Hepatocyte (in vitro differentiated cells): ENCODE measurements around the gene NSUN4. TPM values are rescaled to one million over a fixed set of nuclear protein-coding genes. Genes with fewer than 3 reads are reported as not detected.

Source experiments
- DNase-seq: peaks from one replicate; pipeline ENCODE4 v3.0.0-alpha.2; 2016; ENCODE audit warnings: low spot score
- H2AFZ ChIP-seq: fragments of 200-600 bp; sonication (generic); 2 replicates; pipeline ENCODE4 v1.6.0; 2016; ENCODE audit warnings: antibody characterized with exemption, mild to moderate bottlenecking
- H3K27ac ChIP-seq: fragments of 200-600 bp; sonication (generic); 2 replicates; pipeline ENCODE4 v1.5.1; 2016; ENCODE audit warnings: mild to moderate bottlenecking
- H3K27me3 ChIP-seq: fragments of 200-600 bp; sonication (generic); 2 replicates; pipeline ENCODE4 v1.6.1; 2016
- H3K36me3 ChIP-seq: fragments of 200-600 bp; sonication (generic); replicated peaks from 2 replicates; pipeline ENCODE4 v1.5.1; 2016; ENCODE audit warnings: low read depth; ENCODE audit not compliant: insufficient read depth
- H3K4me1 ChIP-seq: fragments of 200-600 bp; sonication (generic); 2 replicates; pipeline ENCODE4 v1.5.1; 2016; ENCODE audit warnings: mild to moderate bottlenecking, moderate library complexity; ENCODE audit not compliant: insufficient read depth
- H3K4me2 ChIP-seq: fragments of 200-600 bp; sonication (generic); 2 replicates; pipeline ENCODE4 v1.6.0; 2016
- H3K4me3 ChIP-seq: fragments of 200-600 bp; sonication (generic); 2 replicates; pipeline ENCODE4 v1.5.1; 2016; ENCODE audit warnings: mild to moderate bottlenecking
- H3K79me2 ChIP-seq: fragments of 200-600 bp; sonication (generic); 2 replicates; pipeline ENCODE4 v1.6.0; 2017; ENCODE audit warnings: mild to moderate bottlenecking
- H3K9me2 ChIP-seq: fragments of 200-600 bp; sonication (generic); replicated peaks from 2 replicates; pipeline ENCODE4 v1.6.0; 2017; ENCODE audit warnings: mild to moderate bottlenecking; ENCODE audit not compliant: insufficient read depth
- H3K9me3 ChIP-seq: fragments of 200-600 bp; sonication (generic); 2 replicates; pipeline ENCODE4 v1.5.1; 2016; ENCODE audit warnings: low read depth, mild to moderate bottlenecking
- H4K20me1 ChIP-seq: fragments of 200-600 bp; sonication (generic); 2 replicates; pipeline ENCODE4 v1.6.0; 2016; ENCODE audit warnings: mild to moderate bottlenecking; ENCODE audit not compliant: insufficient read depth, poor library complexity, severe bottlenecking
- CTCF ChIP-seq: fragments of 200-600 bp; sonication (generic); IDR thresholded peaks from 2 replicates; pipeline ENCODE4 v1.5.1; 2016; ENCODE audit warnings: antibody characterized with exemption, mild to moderate bottlenecking; ENCODE audit not compliant: poor library complexity
- EZH2 ChIP-seq: fragments of 200-600 bp; sonication (generic); IDR thresholded peaks from 2 replicates; pipeline ENCODE4 v1.6.1; 2016; ENCODE audit warnings: antibody characterized with exemption, mild to moderate bottlenecking, borderline replicate concordance
- EZH2phosphoT487 ChIP-seq: fragments of 200-600 bp; sonication (generic); IDR thresholded peaks from one replicate; pipeline ENCODE4 v1.6.1; 2018; ENCODE audit warnings: antibody characterized with exemption, mild to moderate bottlenecking, low read depth, moderate library complexity; ENCODE audit not compliant: unreplicated experiment, severe bottlenecking
- WGBS: methylation state at CpG from one replicate; pipeline ENCODE4 v1.1.6; 2016; ENCODE audit warnings: low lambda C conversion rate; ENCODE audit errors: missing lambda C conversion rate; 5-methylcytosine and 5-hydroxymethylcytosine counted together
- polyA plus RNA-seq: library from polyadenylated mRNA; unstranded; fragments of >200 nt; fragmentation: Nextera tagmentation; extraction: Ambion mirVana; gene quantifications from 2 replicates; pipeline ENCODE4 v1.2.1, GENCODE V29; 2016
- total RNA-seq: library from RNA; depleted of rRNA; stranded (reverse); fragments of >200 nt; gene quantifications from 2 replicates; pipeline ENCODE4 v1.2.3, GENCODE V29; 2014

Gene NSUN4
- total and polyA plus RNA-seq, 2 experiments from 2014 or later, result 20.5 to 21.2 TPM

- Histone ChIP-seq H4K20me1 (peaks cover 37% of the 10 kb centered on the region), H3K4me1 (peaks cover 6% of the 10 kb centered on the region), H3K36me3 (no peaks in the 10 kb centered on the region), H3K9me3 (no peaks in the 10 kb centered on the region), H3K4me2 (peak overlapping the region; percentile 85), H3K4me3 (no peak overlapping the region), H3K79me2 (peaks cover 82% of the 10 kb centered on the region), H2AFZ (no peak overlapping the region), H3K27me3 (no peaks in the 10 kb centered on the region), H3K9me2 (no peaks in the 10 kb centered on the region), H3K27ac (no peak overlapping the region)
- 93% methylated on average over 8 of the region's 8 CpGs for WGBS
- TF ChIP-seq EZH2phosphoT487, result no peak
- TF ChIP-seq EZH2, result no peak
- no peak for TF ChIP-seq CTCF
- no peak for DNase-seq
Observed at GRCh38 chr1:46306159-46306530, 34.5 kb upstream of the NSUN4 start.

GRCh38 chr1:46309401-46310159 lies 31.0 kb upstream of the NSUN4 start:
- WGBS, result 97% methylated on average over 16 of the region's 16 CpGs
- no peaks in the 10 kb centered on the region for H3K36me3 ChIP-seq
- no peaks in the 10 kb centered on the region for H3K27me3 ChIP-seq
- H3K9me2 ChIP-seq, result no peaks in the 10 kb centered on the region
- H4K20me1 ChIP-seq, result peaks cover 30% of the 10 kb centered on the region
- H3K27ac ChIP-seq, result no peak overlapping the region
- no peak for DNase-seq
- no peak for TF ChIP-seq EZH2phosphoT487
- no peak for TF ChIP-seq CTCF
- TF ChIP-seq EZH2, result no peak
- H3K4me2 ChIP-seq, result no peak overlapping the region
- H3K79me2 ChIP-seq, result peaks cover 56% of the 10 kb centered on the region
- H3K9me3 ChIP-seq, result no peaks in the 10 kb centered on the region
- no peak overlapping the region for H3K4me3 ChIP-seq
- peaks cover 5% of the 10 kb centered on the region for H3K4me1 ChIP-seq
- no peak overlapping the region for H2AFZ ChIP-seq

GRCh38 chr1:46310321-46310720 lies 30.3 kb upstream of the NSUN4 start:
- no peak for TF ChIP-seq EZH2phosphoT487
- TF ChIP-seq EZH2, result no peak
- no peak for TF ChIP-seq CTCF
- no peak overlapping the region for H2AFZ ChIP-seq
- H3K4me1 ChIP-seq, result no peaks in the 10 kb centered on the region
- peaks cover 26% of the 10 kb centered on the region for H4K20me1 ChIP-seq
- no peak overlapping the region for H3K4me2 ChIP-seq
- H3K9me2 ChIP-seq, result no peaks in the 10 kb centered on the region
- no peaks in the 10 kb centered on the region for H3K9me3 ChIP-seq
- no peak overlapping the region for H3K4me3 ChIP-seq
- 97% methylated on average over 4 of the region's 4 CpGs for WGBS
- peaks cover 48% of the 10 kb centered on the region for H3K79me2 ChIP-seq
- no peak for DNase-seq
- no peaks in the 10 kb centered on the region for H3K36me3 ChIP-seq
- H3K27ac ChIP-seq, result no peak overlapping the region
- no peaks in the 10 kb centered on the region for H3K27me3 ChIP-seq
